NB4 (cell line): Measurements from ENCODE around the gene TYMP.

Experiments
- CTCF ChIP-seq: IDR thresholded peaks from one replicate; pipeline ENCODE4 v1.5.1; 2012; ENCODE audit warnings: low read depth, low read length
- MAX ChIP-seq: IDR thresholded peaks from 2 replicates; pipeline ENCODE4 v1.6.1; 2011; ENCODE audit warnings: low read depth, low read length

GRCh38 chr22:50523806-50524675 lies 5.8 kb downstream of the TYMP start:
- no peak for TF ChIP-seq CTCF
- no peak for TF ChIP-seq MAX
